HepG2 (cell line): ENCODE data around the gene NUDT14. TPM values are rescaled to one million over a fixed set of nuclear protein-coding genes. Genes with fewer than 3 reads are reported as not detected.

Experiments
- ATAC-seq: fragments of 200-7000 bp; cut with Tn5 transposase; 3 replicates; pipeline ENCODE4 v1.9.1; 2020; ENCODE audit warnings: mild to moderate bottlenecking, moderate library complexity
- BruUV-seq: library from RNA; stranded (reverse); fragments of 400-500 nt; replicated peaks from 2 replicates; lab custom pipeline; 2021; lab: Mats Ljungman, UMichigan
- CTCF ChIA-PET: fragments of 300-600 bp; formaldehyde crosslinking; extraction: SDS; loops from one replicate; lab custom pipeline; 2021; ENCODE audit warnings: low total read pairs, inconsistent platforms, low intra/inter-chr PET ratio; lab: Yijun Ruan, JAX
- POLR2A ChIA-PET: fragments of 350-600 bp; sonication (Branson Sonifier 250); formaldehyde crosslinking; loops from one replicate; lab custom pipeline; 2020; ENCODE audit warnings: antibody characterized with exemption, inconsistent platforms; lab: Yijun Ruan, JAX
- DNase-seq: peaks from one replicate; pipeline ENCODE4 v3.0.0-alpha.2; 2015; ENCODE audit warnings: low spot score
- FAIRE-seq: peaks from 3 replicates; lab custom pipeline; 2011; peaks lifted over from hg19 to GRCh38; lab: Jason Lieb, UNC
- H2AFZ ChIP-seq: one replicate; pipeline ENCODE4 v1.6.1; 2011; ENCODE audit warnings: low read length, inconsistent platforms
- H3K27ac ChIP-seq: fragments of 300-600 bp; 3 replicates; pipeline ENCODE4 v1.8.0; 2011; ENCODE audit warnings: mixed run types, mild to moderate bottlenecking, mixed read lengths, low read length, inconsistent platforms; ENCODE audit not compliant: insufficient read depth; ENCODE audit errors: extremely low read length
- H3K27me3 ChIP-seq, 2 experiments: fragments of 200-600 bp in 1 of 2; 2 replicates in 1 of 2; 3 replicates in 1 of 2; pipeline versions ENCODE4 v1.6.0 to v1.8.0; 2011; ENCODE audit warnings: low read length in 2 of 2, mild to moderate bottlenecking in 2 of 2, moderate library complexity in 2 of 2, inconsistent platforms in 1 of 2; ENCODE audit not compliant: insufficient read depth in 2 of 2, control insufficient read depth in 1 of 2
- H3K36me3 ChIP-seq, 2 experiments: fragments of 200-600 bp in 1 of 2; replicated peaks in 1 of 2; 2 replicates in 1 of 2; 3 replicates in 1 of 2; pipeline versions ENCODE4 v1.5.1 to v1.8.0; 2011; ENCODE audit warnings: low read length in 2 of 2, inconsistent platforms in 1 of 2; ENCODE audit not compliant: insufficient read depth in 2 of 2, control insufficient read depth in 1 of 2
- H3K4me1 ChIP-seq: 2 replicates; pipeline ENCODE4 v1.5.1; 2012; ENCODE audit warnings: low read length, inconsistent platforms; ENCODE audit not compliant: insufficient read depth
- H3K4me2 ChIP-seq: 2 replicates; pipeline ENCODE4 v1.6.0; 2011; ENCODE audit warnings: low read depth, low read length, inconsistent platforms
- H3K4me3 ChIP-seq, 3 experiments: fragments of 200-600 bp in 1 of 3; sonication (generic), shearing (Covaris generic) in 1 of 3; replicated peaks in 1 of 3; 2 replicates each; pipeline ENCODE4 v1.5.1; 2011 to 2016; ENCODE audit warnings: low read length in 3 of 3, inconsistent platforms in 2 of 3, low read depth in 2 of 3, mild to moderate bottlenecking in 2 of 3, control low read depth in 1 of 3, mixed read lengths in 1 of 3; ENCODE audit not compliant: insufficient read depth in 1 of 3
- H3K79me2 ChIP-seq: one replicate; pipeline ENCODE4 v1.6.1; 2011; ENCODE audit warnings: low read length, inconsistent platforms; ENCODE audit not compliant: insufficient read depth
- H3K9ac ChIP-seq: 2 replicates; pipeline ENCODE4 v1.6.0; 2011; ENCODE audit warnings: mild to moderate bottlenecking, low read depth, low read length, inconsistent platforms; ENCODE audit not compliant: insufficient read depth
- H3K9me3 ChIP-seq: 2 replicates; pipeline ENCODE4 v1.5.1; 2012; ENCODE audit warnings: mild to moderate bottlenecking, low read length
- H4K20me1 ChIP-seq: 2 replicates; pipeline ENCODE4 v1.6.0; 2011; ENCODE audit warnings: inconsistent platforms, mild to moderate bottlenecking, low read length, moderate library complexity; ENCODE audit not compliant: insufficient read depth
- KDM2A ChIP-seq: sonication (generic); formaldehyde crosslinking; IDR thresholded peaks from 2 replicates; pipeline ENCODE4 v1.4.0; 2020; ENCODE audit warnings: low read depth, missing genetic modification reagents, borderline replicate concordance
- RAD21 ChIP-seq: fragments of 450-650 bp; formaldehyde crosslinking; IDR thresholded peaks from 2 replicates; pipeline ENCODE4 v1.5.0; 2020; ENCODE audit warnings: mild to moderate bottlenecking
- RNF2 ChIP-seq: fragments of 450-650 bp; conservative IDR thresholded peaks from 2 replicates; pipeline ENCODE4 v1.6.1; 2016; ENCODE audit warnings: low read depth
- SIX4 ChIP-seq: sonication (generic); formaldehyde crosslinking; IDR thresholded peaks from 2 replicates; pipeline ENCODE4 v1.4.0; 2020; ENCODE audit warnings: missing genetic modification reagents
- STAG1 ChIP-seq: sonication (generic); formaldehyde crosslinking; IDR thresholded peaks from 2 replicates; pipeline ENCODE4 v1.4.0; 2020; ENCODE audit warnings: missing genetic modification reagents
- ZFX ChIP-seq: sonication (generic); formaldehyde crosslinking; IDR thresholded peaks from 2 replicates; pipeline ENCODE4 v1.4.0; 2020; ENCODE audit warnings: mild to moderate bottlenecking, low read depth, missing genetic modification reagents, moderate library complexity
- ZNF501 ChIP-seq: sonication (generic); formaldehyde crosslinking; IDR thresholded peaks from 2 replicates; pipeline ENCODE4 v1.5.1; 2020; ENCODE audit warnings: mild to moderate bottlenecking, moderate library complexity, missing genetic modification reagents
- WGBS: methylation state at CpG from one replicate; pipeline ENCODE4 v1.1.6; 2017; ENCODE audit warnings: low lambda C conversion rate; 5-methylcytosine and 5-hydroxymethylcytosine counted together
- in situ Hi-C: cut with HindIII; loops from 2 replicates; pipeline ENCODE4 v1.10.0; 2017; ENCODE audit warnings: low pct_unique_long_range_greater_than_20kb; ENCODE audit not compliant: extremely low pct_ligation_motif_present
- intact Hi-C: fragments of 100-400 bp; cut with micrococcal nuclease; formaldehyde crosslinking; loops from one replicate; pipeline ENCODE4 v1.10.0; 2022; ENCODE audit not compliant: unreplicated experiment
- polyA plus RNA-seq, 8 experiments: library from polyadenylated mRNA; depleted of rRNA in 3 of 8; stranded (reverse) in 7 of 8; unstranded in 1 of 8; fragments of >200 nt; fragmentation: Illumina TruSeq in 4 of 8; extraction: Trizol in 4 of 8; gene quantifications; 2 replicates each; pipeline versions ENCODE4 v1.2.1 to v1.2.3, GENCODE V29; 2011 to 2016; ENCODE audit warnings: low read depth in 4 of 8, missing spikeins in 1 of 8, mixed read lengths in 1 of 8; ENCODE audit not compliant: insufficient read depth in 1 of 8
- total RNA-seq, 5 experiments: library from RNA; depleted of rRNA; stranded (reverse); fragments of >200 nt; fragmentation: Illumina TruSeq; extraction: Trizol; gene quantifications; 2 replicates each; pipeline ENCODE4 v1.2.3, GENCODE V29; 2016; ENCODE audit warnings: low read depth in 1 of 5
- TF ChIP-seq, protein P1 (sequence below): sonication (generic); formaldehyde crosslinking; IDR thresholded peaks from 2 replicates; pipeline ENCODE4 v1.5.0; 2020; ENCODE audit warnings: mild to moderate bottlenecking, missing genetic modification reagents, moderate library complexity
- TF ChIP-seq, protein P2 (sequence below): sonication (generic); formaldehyde crosslinking; IDR thresholded peaks from 2 replicates; pipeline ENCODE4 v1.5.1; 2020; ENCODE audit warnings: mild to moderate bottlenecking, missing genetic modification reagents, moderate library complexity

The NUDT14 gene
- total and polyA plus RNA-seq, 2 of the 13 experiments (the other 11 are each of a cell fraction or from before 2014, with no cell fraction given), result 5.8 to 6.1 TPM

DNA sequence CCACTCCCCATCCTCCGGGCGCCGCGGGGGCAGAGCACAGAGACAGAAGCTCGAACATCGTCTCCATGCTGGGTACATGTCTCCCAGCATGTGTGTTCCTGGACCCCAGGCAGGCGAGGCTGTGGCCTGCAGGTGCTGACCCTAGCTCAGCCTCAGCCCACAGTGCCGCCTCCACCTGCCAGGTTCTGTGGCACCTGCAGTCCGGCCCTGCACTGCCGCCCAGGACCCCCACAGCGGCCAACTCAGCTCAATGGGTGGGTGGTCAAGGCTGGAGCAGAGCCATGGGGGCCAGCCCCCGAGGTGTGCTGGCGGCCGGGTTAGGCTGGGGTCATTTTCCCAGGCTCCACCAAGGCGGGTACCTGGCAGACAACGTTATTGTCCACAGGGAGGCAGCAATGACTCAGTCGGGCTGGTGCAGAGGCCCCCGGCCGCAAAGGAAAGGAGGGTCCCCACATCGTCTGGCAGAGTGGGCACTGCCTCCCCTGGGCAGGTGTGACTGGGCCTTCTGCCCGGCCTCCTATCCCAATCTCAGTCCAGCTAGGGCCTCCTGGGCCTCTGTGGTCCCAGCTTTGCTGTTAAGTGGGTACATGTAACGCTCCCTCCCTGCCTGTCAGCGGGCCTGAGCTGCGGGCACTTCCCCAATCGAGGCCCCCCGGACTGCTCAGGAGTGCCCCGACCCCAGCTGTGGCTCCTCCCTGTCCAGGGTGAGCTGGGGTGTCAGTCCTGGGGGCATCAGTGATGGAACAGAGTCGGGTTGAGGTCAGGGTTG is 20.2 kb upstream of the NUDT14 start:
- ChIA-PET CTCF (interaction anchor here (1.7 kb wide), 1 partner anchor 151 kb away, joined by 7 read pairs; no protein-coding TSS in a partner anchor), POLR2A (no interaction called here)
- Histone ChIP-seq H3K4me3 (peak overlapping the region in 1 of 3 experiments; percentile 36; a peak in 1 of 6 replicates), H3K4me1 (peaks cover 43% of the 10 kb centered on the region), H3K79me2 (no peaks in the 10 kb centered on the region), H2AFZ (no peak overlapping the region), H3K4me2 (0 out of 2 replicates have a peak overlapping the region, but pooled peaks have one; percentile 10), H4K20me1 (no peaks in the 10 kb centered on the region), H3K9ac (no peak overlapping the region), H3K27me3 (peaks cover 10 to 59% of the 10 kb centered on the region in 2 experiments; a peak in 4 of 5 replicates), H3K9me3 (no peaks in the 10 kb centered on the region), H3K27ac (no peak overlapping the region), H3K36me3 (no peaks in the 10 kb centered on the region)
- no peak for DNase-seq
- in situ Hi-C loops (loop anchor here (5.0 kb wide), 1 partner anchor 81 kb away; no protein-coding TSS in a partner anchor), intact Hi-C loops (no loop called here)
- WGBS, result no CpG with 5 or more reads among the region's 28 CpGs
- FAIRE-seq, result no peak
- no TSS peak for BruUV-seq
- ATAC-seq, result peak; percentile 24
- TF ChIP-seq SIX4 (CRISPR knock-in tag) (no peak), RNF2 (no peak), ZNF501 (CRISPR knock-in tag) (0 out of 2 replicates have a peak, but pooled peaks have one; percentile 19), RAD21 (peak; percentile 34; the same call in 1 of the 2 replicates), STAG1 (CRISPR knock-in tag) (peak; percentile 64), ZFX (CRISPR knock-in tag) (0 out of 2 replicates have a peak, but pooled peaks have one; percentile 14), KDM2A (0 out of 2 replicates have a peak, but pooled peaks have one; percentile 4)
- TF ChIP-seq, protein P1, sequence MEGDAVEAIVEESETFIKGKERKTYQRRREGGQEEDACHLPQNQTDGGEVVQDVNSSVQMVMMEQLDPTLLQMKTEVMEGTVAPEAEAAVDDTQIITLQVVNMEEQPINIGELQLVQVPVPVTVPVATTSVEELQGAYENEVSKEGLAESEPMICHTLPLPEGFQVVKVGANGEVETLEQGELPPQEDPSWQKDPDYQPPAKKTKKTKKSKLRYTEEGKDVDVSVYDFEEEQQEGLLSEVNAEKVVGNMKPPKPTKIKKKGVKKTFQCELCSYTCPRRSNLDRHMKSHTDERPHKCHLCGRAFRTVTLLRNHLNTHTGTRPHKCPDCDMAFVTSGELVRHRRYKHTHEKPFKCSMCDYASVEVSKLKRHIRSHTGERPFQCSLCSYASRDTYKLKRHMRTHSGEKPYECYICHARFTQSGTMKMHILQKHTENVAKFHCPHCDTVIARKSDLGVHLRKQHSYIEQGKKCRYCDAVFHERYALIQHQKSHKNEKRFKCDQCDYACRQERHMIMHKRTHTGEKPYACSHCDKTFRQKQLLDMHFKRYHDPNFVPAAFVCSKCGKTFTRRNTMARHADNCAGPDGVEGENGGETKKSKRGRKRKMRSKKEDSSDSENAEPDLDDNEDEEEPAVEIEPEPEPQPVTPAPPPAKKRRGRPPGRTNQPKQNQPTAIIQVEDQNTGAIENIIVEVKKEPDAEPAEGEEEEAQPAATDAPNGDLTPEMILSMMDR (CRISPR knock-in tag), result peak; percentile 65
- TF ChIP-seq, protein P2, sequence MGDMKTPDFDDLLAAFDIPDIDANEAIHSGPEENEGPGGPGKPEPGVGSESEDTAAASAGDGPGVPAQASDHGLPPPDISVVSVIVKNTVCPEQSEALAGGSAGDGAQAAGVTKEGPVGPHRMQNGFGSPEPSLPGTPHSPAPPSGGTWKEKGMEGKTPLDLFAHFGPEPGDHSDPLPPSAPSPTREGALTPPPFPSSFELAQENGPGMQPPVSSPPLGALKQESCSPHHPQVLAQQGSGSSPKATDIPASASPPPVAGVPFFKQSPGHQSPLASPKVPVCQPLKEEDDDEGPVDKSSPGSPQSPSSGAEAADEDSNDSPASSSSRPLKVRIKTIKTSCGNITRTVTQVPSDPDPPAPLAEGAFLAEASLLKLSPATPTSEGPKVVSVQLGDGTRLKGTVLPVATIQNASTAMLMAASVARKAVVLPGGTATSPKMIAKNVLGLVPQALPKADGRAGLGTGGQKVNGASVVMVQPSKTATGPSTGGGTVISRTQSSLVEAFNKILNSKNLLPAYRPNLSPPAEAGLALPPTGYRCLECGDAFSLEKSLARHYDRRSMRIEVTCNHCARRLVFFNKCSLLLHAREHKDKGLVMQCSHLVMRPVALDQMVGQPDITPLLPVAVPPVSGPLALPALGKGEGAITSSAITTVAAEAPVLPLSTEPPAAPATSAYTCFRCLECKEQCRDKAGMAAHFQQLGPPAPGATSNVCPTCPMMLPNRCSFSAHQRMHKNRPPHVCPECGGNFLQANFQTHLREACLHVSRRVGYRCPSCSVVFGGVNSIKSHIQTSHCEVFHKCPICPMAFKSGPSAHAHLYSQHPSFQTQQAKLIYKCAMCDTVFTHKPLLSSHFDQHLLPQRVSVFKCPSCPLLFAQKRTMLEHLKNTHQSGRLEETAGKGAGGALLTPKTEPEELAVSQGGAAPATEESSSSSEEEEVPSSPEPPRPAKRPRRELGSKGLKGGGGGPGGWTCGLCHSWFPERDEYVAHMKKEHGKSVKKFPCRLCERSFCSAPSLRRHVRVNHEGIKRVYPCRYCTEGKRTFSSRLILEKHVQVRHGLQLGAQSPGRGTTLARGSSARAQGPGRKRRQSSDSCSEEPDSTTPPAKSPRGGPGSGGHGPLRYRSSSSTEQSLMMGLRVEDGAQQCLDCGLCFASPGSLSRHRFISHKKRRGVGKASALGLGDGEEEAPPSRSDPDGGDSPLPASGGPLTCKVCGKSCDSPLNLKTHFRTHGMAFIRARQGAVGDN (CRISPR knock-in tag), result peak; percentile 38
